HEK293 (cell line): ENCODE data around the gene ACSBG1.

Experiments
- ZNF121 ChIP-seq: fragments of 450-650 bp; formaldehyde crosslinking; IDR thresholded peaks from 2 replicates; pipeline ENCODE4 v1.5.1; 2016; ENCODE audit warnings: missing biosample characterization, missing genetic modification characterization
- ZNF571 ChIP-seq: fragments of 450-650 bp; formaldehyde crosslinking; IDR thresholded peaks from 2 replicates; pipeline ENCODE4 v1.5.0; 2017; ENCODE audit warnings: missing biosample characterization, missing genetic modification characterization
- ZNF747 ChIP-seq: fragments of 450-650 bp; formaldehyde crosslinking; IDR thresholded peaks from 2 replicates; pipeline ENCODE4 v1.5.1; 2016; ENCODE audit warnings: missing biosample characterization, missing genetic modification characterization

DNA sequence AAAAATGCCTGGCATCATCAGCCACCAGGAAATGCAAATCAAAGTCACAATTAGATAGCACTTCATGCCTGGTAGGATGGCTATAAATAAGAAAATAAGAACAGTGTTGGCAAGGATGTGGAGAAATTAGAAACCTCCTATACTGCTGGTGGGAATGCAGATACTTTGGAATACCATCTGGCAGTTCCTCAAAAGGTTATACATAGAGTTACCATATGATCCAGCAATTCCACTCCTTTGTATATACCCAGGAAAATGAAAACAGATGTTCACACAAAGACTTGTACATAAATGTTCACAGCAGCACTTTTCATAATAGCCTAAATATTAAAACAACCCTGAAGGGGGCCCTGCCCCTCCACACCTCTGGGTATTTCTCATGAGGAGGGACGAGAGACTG lies 13.7 kb downstream of the ACSBG1 start:
- TF ChIP-seq ZNF747 (tag by site-specific recombination) (no peak), ZNF571 (tag by site-specific recombination) (no peak), ZNF121 (tag by site-specific recombination) (no peak)
